PC-3 (cell line): ENCODE results near the gene FDX1.

Source experiments
- CTCF ChIP-seq: fragments of 300-600 bp; sonication (generic); conservative IDR thresholded peaks from 2 replicates; pipeline ENCODE4 v1.5.1; 2017; ENCODE audit warnings: antibody characterized with exemption, low read depth, mild to moderate bottlenecking, low read length
- EZH2 ChIP-seq: fragments of 300-600 bp; sonication (generic); IDR thresholded peaks from one replicate; pipeline ENCODE4 v1.6.1; 2017; ENCODE audit warnings: antibody characterized with exemption, mild to moderate bottlenecking, low read length; ENCODE audit not compliant: unreplicated experiment
- EZH2phosphoT487 ChIP-seq: fragments of 300-600 bp; sonication (generic); IDR thresholded peaks from 2 replicates; pipeline ENCODE4 v1.6.1; 2018; ENCODE audit warnings: mild to moderate bottlenecking, antibody characterized with exemption, low read length, borderline replicate concordance

GRCh38 chr11:110452720-110453119, 23.0 kb downstream of the FDX1 start:
- TF ChIP-seq CTCF (no peak), EZH2 (no peak), EZH2phosphoT487 (no peak)
